ENCODE results near the gene ULK1. TPM values are rescaled to one million over a fixed set of nuclear protein-coding genes. Genes with fewer than 3 reads are reported as not detected.
"Not testable (repeated sequence)": the region's sequence is repeated elsewhere in the genome, so short reads cannot be mapped to it uniquely, and the experiment has no call there.

Gene ULK1
- total and polyA plus RNA-seq, 2 donors from 2014 or later: 11.4 to 33.4 TPM

- H3K4me1 ChIP-seq (ENCODE audit: control insufficient read depth in 2 of 3, insufficient read depth in 2 of 3, low read depth in 1 of 3, low read length in 3 of 3): no peaks in the 10 kb centered on the region
- peak in 1 of 5 donors; percentile 36 for DNase-seq
- no peak for FAIRE-seq
- no peak overlapping the region for H3K4me3 ChIP-seq (ENCODE audit: low read length in 3 of 3)
- intact Hi-C loops (cut with DNase I): no loop called here
- TF ChIP-seq CTCF (IDR thresholded peaks at IDR 0.05; ENCODE audit: borderline replicate concordance, extremely low read depth, insufficient read depth): no peak
- no peaks in the 10 kb centered on the region for H3K9me3 ChIP-seq (ENCODE audit: control insufficient read depth in 2 of 3, insufficient read depth in 1 of 3, low read length in 3 of 3)
- no peaks in the 10 kb centered on the region for H3K36me3 ChIP-seq (ENCODE audit: control insufficient read depth in 2 of 3, insufficient read depth in 3 of 3, low read length in 3 of 3)
- no peak overlapping the region for H3K9ac ChIP-seq (ENCODE audit: low read length in 3 of 3)
- H3K27me3 ChIP-seq (ENCODE audit: control insufficient read depth, insufficient read depth, low read length): no peaks in the 10 kb centered on the region
- H3K27ac ChIP-seq (ENCODE audit: low read depth in 2 of 2, low read length in 2 of 2): no peak overlapping the region
These were observed 21.1 kb upstream of the ULK1 start for GRCh38 chr12:131873293-131873692.

DNA sequence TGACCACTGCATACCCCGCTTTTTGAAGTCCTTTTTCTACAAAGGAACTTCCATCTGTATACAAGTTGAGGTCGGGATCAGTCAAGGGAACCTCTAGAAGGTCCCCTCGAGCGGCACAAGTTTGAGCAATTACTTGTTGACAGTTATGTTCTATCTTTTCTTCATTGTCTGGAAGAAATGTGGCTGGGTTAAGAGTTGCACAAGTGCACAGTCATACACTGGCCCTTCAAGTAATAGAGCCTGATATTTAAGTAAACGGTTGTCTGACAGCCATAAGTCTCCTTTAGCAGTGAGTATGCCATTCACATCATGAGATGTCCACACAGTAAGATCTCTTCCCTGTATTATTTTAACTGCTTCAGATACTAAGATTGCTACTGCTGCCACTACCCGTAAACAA lies 19.4 kb upstream of the ULK1 start:
- FAIRE-seq; H3K36me3 ChIP-seq (ENCODE audit: control insufficient read depth in 2 of 3, insufficient read depth in 3 of 3, low read length in 3 of 3); H3K4me3 ChIP-seq (ENCODE audit: low read length in 3 of 3); H3K9ac ChIP-seq (ENCODE audit: low read length in 3 of 3); intact Hi-C loops (cut with DNase I); H3K27me3 ChIP-seq (ENCODE audit: control insufficient read depth, insufficient read depth, low read length); H3K9me3 ChIP-seq (ENCODE audit: control insufficient read depth in 2 of 3, insufficient read depth in 1 of 3, low read length in 3 of 3); H3K27ac ChIP-seq (ENCODE audit: low read depth in 2 of 2, low read length in 2 of 2); DNase-seq; H3K4me1 ChIP-seq (ENCODE audit: control insufficient read depth in 2 of 3, insufficient read depth in 2 of 3, low read depth in 1 of 3, low read length in 3 of 3): not testable (repeated sequence)

- H3K4me3 ChIP-seq (ENCODE audit: low read length in 3 of 3); DNase-seq; H3K27ac ChIP-seq (ENCODE audit: low read depth in 2 of 2, low read length in 2 of 2); intact Hi-C loops (cut with DNase I); H3K27me3 ChIP-seq (ENCODE audit: control insufficient read depth, insufficient read depth, low read length); H3K4me1 ChIP-seq (ENCODE audit: control insufficient read depth in 2 of 3, insufficient read depth in 2 of 3, low read depth in 1 of 3, low read length in 3 of 3); H3K9me3 ChIP-seq (ENCODE audit: control insufficient read depth in 2 of 3, insufficient read depth in 1 of 3, low read length in 3 of 3); FAIRE-seq; H3K36me3 ChIP-seq (ENCODE audit: control insufficient read depth in 2 of 3, insufficient read depth in 3 of 3, low read length in 3 of 3); H3K9ac ChIP-seq (ENCODE audit: low read length in 3 of 3): not testable (repeated sequence)
These were observed 17.2 kb upstream of the ULK1 start for GRCh38 chr12:131877216-131877615.

DNA sequence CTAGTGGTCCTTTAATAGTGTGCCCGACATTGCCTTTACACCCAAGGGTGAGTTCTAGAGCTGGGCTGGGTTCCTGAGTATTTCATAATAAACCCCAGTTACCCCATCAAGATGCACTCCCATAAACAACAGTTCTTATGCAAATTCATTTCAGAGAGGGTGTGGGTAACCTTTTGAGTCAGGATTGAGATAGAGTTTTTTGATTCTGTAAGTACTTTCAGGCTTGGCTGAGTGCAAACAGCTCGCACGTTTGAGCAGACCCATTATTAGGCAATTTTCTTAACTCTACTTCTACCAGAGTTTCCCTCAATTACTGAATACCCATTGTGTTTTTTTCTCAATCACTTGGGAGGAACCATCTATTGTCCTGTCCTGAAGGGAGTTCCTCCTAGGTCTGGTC lies 16.0 kb upstream of the ULK1 start:
- H3K27ac ChIP-seq (ENCODE audit: low read depth in 2 of 2, low read length in 2 of 2); H3K9ac ChIP-seq (ENCODE audit: low read length in 3 of 3); intact Hi-C loops (cut with DNase I); FAIRE-seq; H3K27me3 ChIP-seq (ENCODE audit: control insufficient read depth, insufficient read depth, low read length); H3K9me3 ChIP-seq (ENCODE audit: control insufficient read depth in 2 of 3, insufficient read depth in 1 of 3, low read length in 3 of 3); H3K4me1 ChIP-seq (ENCODE audit: control insufficient read depth in 2 of 3, insufficient read depth in 2 of 3, low read depth in 1 of 3, low read length in 3 of 3); H3K36me3 ChIP-seq (ENCODE audit: control insufficient read depth in 2 of 3, insufficient read depth in 3 of 3, low read length in 3 of 3); DNase-seq; H3K4me3 ChIP-seq (ENCODE audit: low read length in 3 of 3): not testable (repeated sequence)

- intact Hi-C loops (cut with DNase I): no loop called here
- H3K4me1 ChIP-seq (ENCODE audit: control insufficient read depth in 2 of 3, insufficient read depth in 2 of 3, low read depth in 1 of 3, low read length in 3 of 3): no peaks in the 10 kb centered on the region
- TF ChIP-seq CTCF (IDR thresholded peaks at IDR 0.05; ENCODE audit: borderline replicate concordance, extremely low read depth, insufficient read depth): no peak
- H3K27ac ChIP-seq (ENCODE audit: low read depth in 2 of 2, low read length in 2 of 2): no peak overlapping the region
- FAIRE-seq (no peak), DNase-seq (peak in 1 of 5 donors; percentile 28)
- H3K9me3 ChIP-seq (ENCODE audit: control insufficient read depth in 2 of 3, insufficient read depth in 1 of 3, low read length in 3 of 3): peaks cover 0 to 3% (median 0%) of the 10 kb centered on the region in 3 donors
- H3K4me3 ChIP-seq (ENCODE audit: low read length in 3 of 3): no peak overlapping the region
- H3K36me3 ChIP-seq (ENCODE audit: control insufficient read depth in 2 of 3, insufficient read depth in 3 of 3, low read length in 3 of 3): no peaks in the 10 kb centered on the region
- H3K27me3 ChIP-seq (ENCODE audit: control insufficient read depth, insufficient read depth, low read length): no peaks in the 10 kb centered on the region
- no peak overlapping the region for H3K9ac ChIP-seq (ENCODE audit: low read length in 3 of 3)
These were observed 11.5 kb upstream of the ULK1 start for GRCh38 chr12:131882804-131883520.
